Measurements from ENCODE around the gene GAA. TPM values are rescaled to one million over a fixed set of nuclear protein-coding genes. Genes with fewer than 3 reads are reported as not detected.
A peak's percentile ranks its signal among the peaks of the same experiment; 100 is the strongest.

Gene GAA
- total RNA-seq, 1 experiment from 2014 or later, result 30.3 TPM

- no peak overlapping the region for H2AK5ac ChIP-seq (ENCODE audit: insufficient read length, low read length)
- H3K14ac ChIP-seq (ENCODE audit: insufficient read depth, low read length), result peak overlapping the region; percentile 6
- Mint-ChIP-seq H3K4me1 (peaks cover 19 to 29% of the 10 kb centered on the region in 2 experiments), H3K36me3 (ENCODE audit: insufficient read depth in 1 of 3, low read depth in 3 of 3) (no peaks in the 10 kb centered on the region), H3K9me3 (no peaks in the 10 kb centered on the region), H3K27ac (peak overlapping the region; percentile 76 to 90 (median 81); a peak in 4 of 7 replicates), H3K27me3 (ENCODE audit: low read depth) (no peaks in the 10 kb centered on the region), H3K4me3 (0 out of 5 replicates have a peak overlapping the region, but pooled peaks of 1 of the 2 experiments have one; percentile 5)
- H2BK120ac ChIP-seq (ENCODE audit: low read depth, low read length, poor library complexity, severe bottlenecking), result no peak overlapping the region
- H4K8ac ChIP-seq (replicated peaks; ENCODE audit: insufficient read length, low read depth, low read length), result no peak overlapping the region
- no peaks in the 10 kb centered on the region for H4K20me1 ChIP-seq (ENCODE audit: control insufficient read depth, insufficient read depth, insufficient read length)
- no peaks in the 10 kb centered on the region for H3K79me2 ChIP-seq (ENCODE audit: insufficient read depth, low read length)
- H3K4me1 ChIP-seq (ENCODE audit: insufficient read depth, low read length), result no peaks in the 10 kb centered on the region; the same call in 1 of the 2 replicates
- no peak overlapping the region for H2BK12ac ChIP-seq (ENCODE audit: insufficient read length, low read depth, low read length)
- H4K5ac ChIP-seq (ENCODE audit: insufficient read length, low read depth, low read length), result no peak overlapping the region
- H3K9me3 ChIP-seq (ENCODE audit: control insufficient read depth, low read depth, low read length), result no peaks in the 10 kb centered on the region
- H3K23me2 ChIP-seq (ENCODE audit: insufficient read length, low read depth, low read length, poor library complexity, severe bottlenecking), result no peaks in the 10 kb centered on the region
- no peak overlapping the region for H3K4me2 ChIP-seq (ENCODE audit: insufficient read depth, insufficient read length, low read length)
- TF ChIP-seq CTCF (conservative IDR thresholded peaks at IDR 0.05), result no peak
- H3K4ac ChIP-seq (ENCODE audit: low read depth, low read length), result no peak overlapping the region
- no peaks in the 10 kb centered on the region for H3K27me3 ChIP-seq (ENCODE audit: insufficient read depth, low read length)
- no peak overlapping the region for H2BK15ac ChIP-seq (ENCODE audit: low read depth, low read length)
- H3K56ac ChIP-seq (ENCODE audit: insufficient read length, low read depth, low read length), result no peak overlapping the region
- no peak overlapping the region for H4K91ac ChIP-seq (ENCODE audit: insufficient read length, low read depth, low read length)
- H2AFZ ChIP-seq (ENCODE audit: low read length), result no peak overlapping the region
- WGBS (ENCODE audit: extremely low coverage, insufficient read length, low lambda C conversion rate), result no CpG with 5 or more reads among the region's 32 CpGs
- H2BK20ac ChIP-seq (ENCODE audit: low read depth, low read length, poor library complexity, severe bottlenecking), result no peak overlapping the region
- DNase-seq, result peak; percentile 76
- no peak overlapping the region for H3K23ac ChIP-seq (ENCODE audit: insufficient read length, low read depth, low read length)
- H3K27ac ChIP-seq (ENCODE audit: insufficient read length, low read depth, low read length), result no peak overlapping the region
- no peak overlapping the region for H3K9ac ChIP-seq (ENCODE audit: extremely low read depth, insufficient read length, low read length)
- no peak overlapping the region for H3T11ph ChIP-seq (ENCODE audit: low read length)
- H2BK5ac ChIP-seq (ENCODE audit: insufficient read length, low read length), result no peak overlapping the region
- H3K18ac ChIP-seq (ENCODE audit: insufficient read length, low read depth, low read length), result no peak overlapping the region
- H3K79me1 ChIP-seq (ENCODE audit: insufficient read depth, low read depth, low read length, poor library complexity, severe bottlenecking), result no peaks in the 10 kb centered on the region
Measured at GRCh38 chr17:80065478-80066170, 35.8 kb upstream of the GAA start.

Measured in H9 (cell line).